B cell (primary cell): Measurements from ENCODE around the gene PIMREG.

Experiments used
- EZH2 ChIP-seq: IDR thresholded peaks from 2 replicates; pipeline ENCODE4 v1.6.1; 2012; ENCODE audit warnings: borderline replicate concordance, low read depth, mild to moderate bottlenecking, moderate library complexity, low read length; ENCODE audit not compliant: insufficient read depth, poor library complexity, severe bottlenecking
- TF ChIP-seq, protein P1 (sequence below): fragments of 200-600 bp; IDR thresholded peaks from one replicate; pipeline ENCODE4 v1.8.0; 2022; ENCODE audit warnings: antibody characterized with exemption, mild to moderate bottlenecking

DNA sequence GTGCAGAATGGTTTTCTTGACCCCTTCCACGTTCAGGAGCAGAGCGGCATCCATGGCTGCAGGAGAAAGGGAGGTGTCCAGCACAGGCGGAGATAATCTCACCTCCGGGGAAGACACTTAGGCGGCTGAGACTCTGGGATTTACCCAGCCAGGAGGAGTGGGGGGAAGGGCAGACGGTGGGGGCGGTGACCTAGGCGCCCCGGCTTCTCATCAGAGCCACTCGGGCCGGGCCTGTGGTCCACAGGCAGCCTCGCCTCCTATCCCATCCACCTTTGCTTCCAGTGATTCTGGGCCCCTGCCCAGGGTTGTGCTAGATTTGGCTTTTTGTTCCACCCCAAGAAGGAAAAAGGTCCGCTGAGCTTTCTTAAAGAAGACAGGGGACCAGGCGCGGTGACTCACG, 9.2 kb upstream of the PIMREG start, which contains the start of gene AIPL1:
- no peak for TF ChIP-seq EZH2
- TF ChIP-seq, protein P1, sequence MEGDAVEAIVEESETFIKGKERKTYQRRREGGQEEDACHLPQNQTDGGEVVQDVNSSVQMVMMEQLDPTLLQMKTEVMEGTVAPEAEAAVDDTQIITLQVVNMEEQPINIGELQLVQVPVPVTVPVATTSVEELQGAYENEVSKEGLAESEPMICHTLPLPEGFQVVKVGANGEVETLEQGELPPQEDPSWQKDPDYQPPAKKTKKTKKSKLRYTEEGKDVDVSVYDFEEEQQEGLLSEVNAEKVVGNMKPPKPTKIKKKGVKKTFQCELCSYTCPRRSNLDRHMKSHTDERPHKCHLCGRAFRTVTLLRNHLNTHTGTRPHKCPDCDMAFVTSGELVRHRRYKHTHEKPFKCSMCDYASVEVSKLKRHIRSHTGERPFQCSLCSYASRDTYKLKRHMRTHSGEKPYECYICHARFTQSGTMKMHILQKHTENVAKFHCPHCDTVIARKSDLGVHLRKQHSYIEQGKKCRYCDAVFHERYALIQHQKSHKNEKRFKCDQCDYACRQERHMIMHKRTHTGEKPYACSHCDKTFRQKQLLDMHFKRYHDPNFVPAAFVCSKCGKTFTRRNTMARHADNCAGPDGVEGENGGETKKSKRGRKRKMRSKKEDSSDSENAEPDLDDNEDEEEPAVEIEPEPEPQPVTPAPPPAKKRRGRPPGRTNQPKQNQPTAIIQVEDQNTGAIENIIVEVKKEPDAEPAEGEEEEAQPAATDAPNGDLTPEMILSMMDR = no peak
